HCT116 (cell line): ENCODE measurements around the gene CEP112. TPM values are rescaled to one million over a fixed set of nuclear protein-coding genes. Genes with fewer than 3 reads are reported as not detected.

ENCODE experiments used
- ATAC-seq: fragments of 200-7000 bp; cut with Tn5 transposase; 2 replicates; pipeline ENCODE4 v1.9.1; 2020; ENCODE audit warnings: mild to moderate bottlenecking, moderate library complexity
- BruUV-seq: library from RNA; stranded (reverse); fragments of 400-500 nt; replicated peaks from 2 replicates; lab custom pipeline; 2021; lab: Mats Ljungman, UMichigan
- CTCF ChIA-PET: fragments of 300-600 bp; sonication (Branson Sonifier 250); formaldehyde crosslinking; loops from one replicate; lab custom pipeline; 2021; ENCODE audit warnings: antibody characterized with exemption; lab: Charles Lee
- POLR2A ChIA-PET: fragments of 300-600, 350-600 bp; sonication (Branson Sonifier 250); formaldehyde crosslinking; loops from one replicate; lab custom pipeline; 2021; ENCODE audit warnings: antibody characterized with exemption; lab: Charles Lee
- RAD21 ChIA-PET, 2 experiments: fragments of 300-600 bp; sonication (Branson Sonifier 250); formaldehyde crosslinking; loops; one replicate each; lab custom pipeline; 2023; ENCODE audit warnings: low total read pairs in 2 of 2; ENCODE audit not compliant: uncharacterized antibody in 2 of 2, unreplicated experiment in 2 of 2, low non-redundant PET in 1 of 2; lab: Charles Lee
- DNase-seq: peaks from one replicate; pipeline ENCODE4 v3.0.0-alpha.2; 2010; ENCODE audit warnings: low read depth, low spot score
- H2AFZ ChIP-seq: fragments of 200-600 bp; shearing (Covaris generic), sonication (generic); 2 replicates; pipeline ENCODE4 v1.6.1; 2017; ENCODE audit warnings: low read depth, mixed run types, mixed read lengths, antibody characterized with exemption, low read length; ENCODE audit not compliant: poor library complexity, severe bottlenecking
- H3K27ac ChIP-seq: 2 replicates; pipeline ENCODE4 v1.5.1; 2012; ENCODE audit warnings: low read depth, low read length
- H3K27me3 ChIP-seq: fragments of 200-600 bp; sonication (generic); 2 replicates; pipeline ENCODE4 v1.6.1; 2016; ENCODE audit warnings: mixed run types, low read length, mixed read lengths; ENCODE audit not compliant: insufficient read depth
- H3K36me3 ChIP-seq, 2 experiments: fragments of 200-500 bp in 1 of 2; fragments of 200-600 bp in 1 of 2; sonication (Bioruptor generic) in 1 of 2; sonication (generic) in 1 of 2; 2 replicates each; pipeline versions ENCODE4 v1.5.1 to v1.6.1; 2014 to 2016; ENCODE audit warnings: low read length in 2 of 2, inconsistent platforms in 1 of 2, mixed read lengths in 1 of 2, mixed run types in 1 of 2; ENCODE audit not compliant: insufficient read depth in 2 of 2, control insufficient read depth in 1 of 2
- H3K4me1 ChIP-seq, 2 experiments: fragments of 200-600 bp in 1 of 2; sonication (generic) in 1 of 2; 2 replicates each; pipeline versions ENCODE4 v1.5.1 to v1.6.1; 2012 to 2017; ENCODE audit warnings: low read length in 2 of 2, inconsistent platforms in 1 of 2, mild to moderate bottlenecking in 1 of 2, mixed read lengths in 1 of 2, mixed run types in 1 of 2, moderate library complexity in 1 of 2; ENCODE audit not compliant: insufficient read depth in 2 of 2, control insufficient read depth in 1 of 2
- H3K4me2 ChIP-seq: fragments of 200-600 bp; sonication (generic); 2 replicates; pipeline ENCODE4 v1.6.1; 2017; ENCODE audit warnings: mixed run types, low read length, mixed read lengths
- H3K4me3 ChIP-seq, 2 experiments: fragments of 200-600 bp in 1 of 2; sonication (generic) in 1 of 2; replicated peaks in 1 of 2; 2 replicates each; pipeline ENCODE4 v1.5.1; 2011 to 2016; ENCODE audit warnings: low read length in 2 of 2, control low read depth in 1 of 2, low read depth in 1 of 2, mild to moderate bottlenecking in 1 of 2, mixed read lengths in 1 of 2, mixed run types in 1 of 2
- H3K79me2 ChIP-seq: fragments of 200-600 bp; sonication (generic); 2 replicates; pipeline ENCODE4 v1.6.1; 2017; ENCODE audit warnings: mild to moderate bottlenecking, mixed run types, low read length, moderate library complexity, mixed read lengths; ENCODE audit not compliant: insufficient read depth
- H3K9ac ChIP-seq: fragments of 200-600 bp; sonication (generic); 2 replicates; pipeline ENCODE4 v1.6.1; 2016; ENCODE audit warnings: low read length, mixed read lengths
- H3K9me2 ChIP-seq: fragments of 200-600 bp; sonication (generic), shearing (Covaris generic); 2 replicates; pipeline ENCODE4 v1.6.1; 2017; ENCODE audit warnings: mixed run types, mild to moderate bottlenecking, moderate library complexity; ENCODE audit not compliant: insufficient read depth
- H3K9me3 ChIP-seq, 2 experiments: fragments of 200-500 bp in 1 of 2; fragments of 200-600 bp in 1 of 2; sonication (Bioruptor generic) in 1 of 2; sonication (generic) in 1 of 2; 2 replicates each; pipeline ENCODE4 v1.6.1; 2014 to 2017; ENCODE audit warnings: low read length in 2 of 2, mixed read lengths in 2 of 2, inconsistent platforms in 1 of 2, low read depth in 1 of 2, mild to moderate bottlenecking in 1 of 2, mixed run types in 1 of 2, moderate library complexity in 1 of 2; ENCODE audit not compliant: control insufficient read depth in 1 of 2, insufficient read depth in 1 of 2
- H4K20me1 ChIP-seq: fragments of 200-600 bp; sonication (generic), shearing (Covaris generic); 2 replicates; pipeline ENCODE4 v1.6.1; 2017; ENCODE audit warnings: mixed run types, mild to moderate bottlenecking, moderate library complexity; ENCODE audit not compliant: insufficient read depth
- ATF3 ChIP-seq: IDR thresholded peaks from 2 replicates; pipeline ENCODE4 v1.6.1; 2012
- CBX3 ChIP-seq: IDR thresholded peaks from 2 replicates; pipeline ENCODE4 v1.6.1; 2012; ENCODE audit warnings: low read depth
- CEBPB ChIP-seq: IDR thresholded peaks from 2 replicates; pipeline ENCODE4 v1.6.1; 2012; ENCODE audit warnings: low read depth
- CTCF ChIP-seq, 3 experiments: fragments of 200-600 bp in 1 of 3; sonication (generic) in 1 of 3; IDR thresholded peaks in 2 of 3; conservative IDR thresholded peaks in 1 of 3; 2 replicates each; pipeline ENCODE4 v1.5.1; 2012 to 2017; ENCODE audit warnings: low read depth in 2 of 3, low read length in 2 of 3, antibody characterized with exemption in 1 of 3, borderline replicate concordance in 1 of 3, control low read depth in 1 of 3, mild to moderate bottlenecking in 1 of 3, mixed read lengths in 1 of 3, mixed run types in 1 of 3, moderate library complexity in 1 of 3; ENCODE audit not compliant: insufficient read depth in 1 of 3
- ELF1 ChIP-seq: IDR thresholded peaks from 2 replicates; pipeline ENCODE4 v1.6.1; 2012; ENCODE audit warnings: low read depth, borderline replicate concordance
- EZH2 ChIP-seq: fragments of 200-600 bp; sonication (generic); IDR thresholded peaks from 2 replicates; pipeline ENCODE4 v1.6.1; 2017; ENCODE audit warnings: antibody characterized with exemption, mixed run types
- EZH2phosphoT487 ChIP-seq: fragments of 200-600 bp; IDR thresholded peaks from 2 replicates; pipeline ENCODE4 v1.6.1; 2018; ENCODE audit warnings: antibody characterized with exemption, borderline replicate concordance
- FOSL1 ChIP-seq: IDR thresholded peaks from 2 replicates; pipeline ENCODE4 v1.6.1; 2012; ENCODE audit warnings: low read depth
- JUND ChIP-seq: IDR thresholded peaks from 2 replicates; pipeline ENCODE4 v1.6.1; 2012
- MAX ChIP-seq: IDR thresholded peaks from 2 replicates; pipeline ENCODE4 v1.6.1; 2012
- RAD21 ChIP-seq: IDR thresholded peaks from 2 replicates; pipeline ENCODE4 v1.6.1; 2012; ENCODE audit warnings: low read depth, mild to moderate bottlenecking
- SIN3A ChIP-seq: IDR thresholded peaks from 2 replicates; pipeline ENCODE4 v1.6.1; 2012; ENCODE audit warnings: low read depth
- SP1 ChIP-seq: IDR thresholded peaks from 2 replicates; pipeline ENCODE4 v1.6.1; 2012; ENCODE audit warnings: low read depth
- TCF7L2 ChIP-seq: IDR thresholded peaks from 2 replicates; pipeline ENCODE4 v1.7.0; 2011; ENCODE audit warnings: borderline replicate concordance, inconsistent platforms; ENCODE audit not compliant: insufficient read depth, insufficient read length; ENCODE audit errors: extremely low read depth
- YY1 ChIP-seq: IDR thresholded peaks from 2 replicates; pipeline ENCODE4 v1.6.1; 2011; ENCODE audit warnings: low read length, low read depth, moderate library complexity, mild to moderate bottlenecking; ENCODE audit not compliant: insufficient replicate concordance; ENCODE audit errors: extremely low read depth
- ZBTB33 ChIP-seq: IDR thresholded peaks from 2 replicates; pipeline ENCODE4 v1.6.1; 2011; ENCODE audit warnings: mild to moderate bottlenecking, low read length, moderate library complexity; ENCODE audit not compliant: insufficient replicate concordance; ENCODE audit errors: extremely low read depth
- ZFX ChIP-seq: fragments of 450-650 bp; IDR thresholded peaks from 2 replicates; pipeline ENCODE4 v1.6.1; 2017
- ZNF274 ChIP-seq: fragments of 200-500 bp; sonication (Bioruptor generic); IDR thresholded peaks from 2 replicates; pipeline ENCODE4 v1.6.1; 2014; ENCODE audit warnings: mild to moderate bottlenecking, low read depth, low read length, inconsistent platforms
- intact Hi-C: fragments of 100-400 bp; cut with micrococcal nuclease; formaldehyde crosslinking; loops from 2 replicates; pipeline ENCODE4 v1.10.0; 2022
- total RNA-seq: library from RNA; stranded (reverse); gene quantifications from one replicate; pipeline ENCODE4 v1.2.1, GENCODE V29; 2021; ENCODE audit not compliant: unreplicated experiment

Gene CEP112
- total RNA-seq, 1 experiment from 2014 or later = 10.9 TPM

GRCh38 chr17:65723431-65724151 is 468.3 kb downstream of the CEP112 start:
- Histone ChIP-seq H2AFZ (no peak overlapping the region), H3K9ac (no peak overlapping the region), H3K79me2 (no peaks in the 10 kb centered on the region), H3K27me3 (no peaks in the 10 kb centered on the region), H3K9me3 (no peaks in the 10 kb centered on the region), H3K27ac (no peak overlapping the region), H3K9me2 (no peaks in the 10 kb centered on the region), H4K20me1 (no peaks in the 10 kb centered on the region), H3K4me1 (peaks cover 0 to 6% of the 10 kb centered on the region in 2 experiments; a peak in 2 of 4 replicates), H3K4me2 (no peak overlapping the region), H3K36me3 (no peaks in the 10 kb centered on the region), H3K4me3 (no peak overlapping the region)
- ATAC-seq (no peak), DNase-seq (no peak)
- ChIA-PET POLR2A (no interaction called here), RAD21 (no interaction called here), CTCF (no interaction called here)
- TF ChIP-seq EZH2phosphoT487 (no peak), SIN3A (no peak), TCF7L2 (no peak), CBX3 (no peak), RAD21 (no peak), EZH2 (no peak), CTCF (IDR thresholded peaks at IDR 0.05 in 2 of 3, conservative IDR thresholded peaks at IDR 0.05 in 1 of 3; ENCODE audit: borderline replicate concordance in 1 of 3, insufficient read depth in 1 of 3, low read depth in 2 of 3, low read length in 2 of 3) (no peak), JUND (no peak), ZFX (no peak), ELF1 (no peak), CEBPB (no peak), ATF3 (no peak), ZNF274 (no peak), MAX (no peak), SP1 (no peak), YY1 (no peak), ZBTB33 (no peak), FOSL1 (no peak)
- BruUV-seq = no TSS peak
- intact Hi-C loops = no loop called here
